Astrocyte (in vitro differentiated cells and primary cell): ENCODE results near the gene EEF2. TPM values are rescaled to one million over a fixed set of nuclear protein-coding genes. Genes with fewer than 3 reads are reported as not detected.
"Not testable (repeated sequence)": the region's sequence is repeated elsewhere in the genome, so short reads cannot be mapped to it uniquely, and the experiment has no call there.

Experiments
- DNase-seq: peaks from one replicate; pipeline ENCODE4 v3.0.0-alpha.2; 2010; ENCODE audit warnings: low read depth
- FAIRE-seq: peaks from 2 replicates; lab custom pipeline; 2011; peaks lifted over from hg19 to GRCh38; lab: Jason Lieb, UNC
- H2AFZ ChIP-seq: 2 replicates; pipeline ENCODE4 v1.6.0; 2012; ENCODE audit warnings: low read depth, low read length, inconsistent platforms
- H3K27ac ChIP-seq: 2 replicates; pipeline ENCODE4 v1.5.1; 2011; ENCODE audit warnings: low read depth, low read length, inconsistent platforms
- H3K27me3 ChIP-seq: 2 replicates; pipeline ENCODE4 v1.6.0; 2011; ENCODE audit warnings: low read length, inconsistent platforms; ENCODE audit not compliant: insufficient read depth
- H3K36me3 ChIP-seq: 2 replicates; pipeline ENCODE4 v1.5.1; 2011; ENCODE audit warnings: low read length, inconsistent platforms; ENCODE audit not compliant: insufficient read depth
- H3K4me1 ChIP-seq: 2 replicates; pipeline ENCODE4 v1.5.1; 2011; ENCODE audit warnings: low read length, inconsistent platforms; ENCODE audit not compliant: insufficient read depth
- H3K4me2 ChIP-seq: 2 replicates; pipeline ENCODE4 v1.6.0; 2012; ENCODE audit warnings: low read length, inconsistent platforms
- H3K4me3 ChIP-seq: 2 replicates; pipeline ENCODE4 v1.5.1; 2011; ENCODE audit warnings: low read depth, mild to moderate bottlenecking, low read length, inconsistent platforms; ENCODE audit not compliant: insufficient read depth
- H3K79me2 ChIP-seq: 2 replicates; pipeline ENCODE4 v1.6.0; 2012; ENCODE audit warnings: mild to moderate bottlenecking, low read length, inconsistent platforms; ENCODE audit not compliant: insufficient read depth
- H3K9ac ChIP-seq: 2 replicates; pipeline ENCODE4 v1.6.0; 2012; ENCODE audit warnings: mild to moderate bottlenecking, low read length, inconsistent platforms
- H3K9me3 ChIP-seq: 2 replicates; pipeline ENCODE4 v1.5.1; 2012; ENCODE audit warnings: low read depth, mild to moderate bottlenecking, low read length, inconsistent platforms; ENCODE audit not compliant: insufficient read depth
- H4K20me1 ChIP-seq: 2 replicates; pipeline ENCODE4 v1.6.0; 2012; ENCODE audit warnings: low read length, inconsistent platforms; ENCODE audit not compliant: insufficient read depth
- H3K27ac Mint-ChIP-seq: one replicate; pipeline ENCODE4 v1.8.0; 2021; ENCODE audit warnings: mild to moderate bottlenecking, mixed read lengths; ENCODE audit not compliant: unreplicated experiment
- H3K27me3 Mint-ChIP-seq: one replicate; pipeline ENCODE4 v1.8.0; 2021; ENCODE audit warnings: low read depth, mixed read lengths; ENCODE audit not compliant: unreplicated experiment
- H3K36me3 Mint-ChIP-seq: one replicate; pipeline ENCODE4 v1.8.0; 2021; ENCODE audit warnings: low read depth, mixed read lengths; ENCODE audit not compliant: unreplicated experiment
- H3K4me1 Mint-ChIP-seq: one replicate; pipeline ENCODE4 v1.8.0; 2021; ENCODE audit warnings: low read depth, mixed read lengths; ENCODE audit not compliant: unreplicated experiment
- H3K4me3 Mint-ChIP-seq: one replicate; pipeline ENCODE4 v1.8.0; 2021; ENCODE audit warnings: mild to moderate bottlenecking, moderate library complexity, mixed read lengths; ENCODE audit not compliant: unreplicated experiment
- H3K9me3 Mint-ChIP-seq: one replicate; pipeline ENCODE4 v1.8.0; 2021; ENCODE audit warnings: mild to moderate bottlenecking, mixed read lengths; ENCODE audit not compliant: unreplicated experiment
- EZH2 ChIP-seq: IDR thresholded peaks from 2 replicates; pipeline ENCODE4 v1.6.1; 2012; ENCODE audit warnings: mild to moderate bottlenecking, low read length, inconsistent platforms; ENCODE audit not compliant: insufficient read depth
- total RNA-seq: library from RNA; stranded (reverse); gene quantifications from 2 replicates; pipeline ENCODE4 v1.2.1, GENCODE V29; 2021
- TF ChIP-seq, protein P1 (sequence below): IDR thresholded peaks from 2 replicates; pipeline ENCODE4 v1.5.1; 2011; ENCODE audit warnings: low read depth, mild to moderate bottlenecking, inconsistent platforms, low read length, moderate library complexity; ENCODE audit not compliant: insufficient read depth

Gene EEF2
- total RNA-seq, 1 donor from 2014 or later: 2,739 TPM

GRCh38 chr19:3945838-3946237 is 39.4 kb downstream of the EEF2 start:
- Mint-ChIP-seq H3K4me1 (no peaks in the 10 kb centered on the region), H3K36me3 (peaks cover 8% of the 10 kb centered on the region), H3K4me3 (no peak overlapping the region), H3K9me3 (peaks cover 4% of the 10 kb centered on the region), H3K27me3 (peaks cover 1% of the 10 kb centered on the region), H3K27ac (no peak overlapping the region)
- Histone ChIP-seq H4K20me1 (peaks cover 4% of the 10 kb centered on the region), H2AFZ (no peak overlapping the region), H3K79me2 (no peaks in the 10 kb centered on the region), H3K27me3 (no peaks in the 10 kb centered on the region), H3K4me3 (no peak overlapping the region), H3K9ac (no peak overlapping the region), H3K4me1 (no peaks in the 10 kb centered on the region), H3K9me3 (no peaks in the 10 kb centered on the region), H3K4me2 (no peak overlapping the region), H3K36me3 (no peaks in the 10 kb centered on the region), H3K27ac (no peak overlapping the region)
- FAIRE-seq (no peak), DNase-seq (no peak)
- TF ChIP-seq, protein P1, sequence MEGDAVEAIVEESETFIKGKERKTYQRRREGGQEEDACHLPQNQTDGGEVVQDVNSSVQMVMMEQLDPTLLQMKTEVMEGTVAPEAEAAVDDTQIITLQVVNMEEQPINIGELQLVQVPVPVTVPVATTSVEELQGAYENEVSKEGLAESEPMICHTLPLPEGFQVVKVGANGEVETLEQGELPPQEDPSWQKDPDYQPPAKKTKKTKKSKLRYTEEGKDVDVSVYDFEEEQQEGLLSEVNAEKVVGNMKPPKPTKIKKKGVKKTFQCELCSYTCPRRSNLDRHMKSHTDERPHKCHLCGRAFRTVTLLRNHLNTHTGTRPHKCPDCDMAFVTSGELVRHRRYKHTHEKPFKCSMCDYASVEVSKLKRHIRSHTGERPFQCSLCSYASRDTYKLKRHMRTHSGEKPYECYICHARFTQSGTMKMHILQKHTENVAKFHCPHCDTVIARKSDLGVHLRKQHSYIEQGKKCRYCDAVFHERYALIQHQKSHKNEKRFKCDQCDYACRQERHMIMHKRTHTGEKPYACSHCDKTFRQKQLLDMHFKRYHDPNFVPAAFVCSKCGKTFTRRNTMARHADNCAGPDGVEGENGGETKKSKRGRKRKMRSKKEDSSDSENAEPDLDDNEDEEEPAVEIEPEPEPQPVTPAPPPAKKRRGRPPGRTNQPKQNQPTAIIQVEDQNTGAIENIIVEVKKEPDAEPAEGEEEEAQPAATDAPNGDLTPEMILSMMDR: no peak

DNA sequence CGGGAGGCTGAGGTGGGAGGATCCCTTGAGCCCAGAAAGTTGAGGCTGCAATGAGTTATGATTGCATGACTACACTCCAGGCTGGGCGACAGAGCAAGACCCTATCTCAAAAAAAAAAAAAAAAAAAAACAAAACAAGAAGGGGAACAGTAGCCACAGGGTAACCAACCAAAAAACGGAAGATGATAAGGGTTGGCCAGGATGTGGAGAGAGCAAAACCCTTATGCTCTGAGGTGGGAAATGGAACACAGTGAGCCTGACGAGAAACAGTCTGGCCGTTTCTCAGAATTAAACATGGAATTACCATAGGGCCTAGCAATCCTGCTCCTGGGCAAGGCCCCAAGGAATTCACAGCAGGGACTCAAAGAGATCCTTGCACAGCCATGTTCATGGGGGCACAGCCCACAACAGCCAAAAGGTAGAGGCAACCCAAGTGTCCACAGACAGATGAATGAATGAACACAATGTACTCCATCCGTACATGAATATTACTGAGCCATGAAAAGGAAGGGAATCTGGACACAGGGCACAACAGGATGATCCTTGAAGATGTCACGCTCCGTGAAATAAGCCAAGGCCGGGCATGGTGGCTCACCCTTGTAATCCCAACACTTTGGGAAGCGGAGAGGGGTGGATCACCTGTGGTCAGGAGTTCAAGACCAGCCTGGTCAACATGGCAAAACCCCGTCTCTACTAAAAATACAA is 41.1 kb downstream of the EEF2 start:
- TF ChIP-seq, protein P1: no peak
- TF ChIP-seq EZH2: no peak
- Histone ChIP-seq H3K4me3 (no peak overlapping the region), H3K36me3 (no peaks in the 10 kb centered on the region), H3K79me2 (no peaks in the 10 kb centered on the region), H2AFZ (no peak overlapping the region), H3K27ac (no peak overlapping the region), H3K9ac (no peak overlapping the region), H3K4me1 (no peaks in the 10 kb centered on the region), H3K9me3 (no peaks in the 10 kb centered on the region), H4K20me1 (no peaks in the 10 kb centered on the region), H3K4me2 (no peak overlapping the region), H3K27me3 (no peaks in the 10 kb centered on the region)
- no peaks in the 10 kb centered on the region for H3K4me1 Mint-ChIP-seq
- no peak overlapping the region for H3K27ac Mint-ChIP-seq
- peaks cover 4% of the 10 kb centered on the region for H3K9me3 Mint-ChIP-seq
- H3K36me3 Mint-ChIP-seq: peaks cover 8% of the 10 kb centered on the region
- DNase-seq (no peak), FAIRE-seq (no peak)
- H3K27me3 Mint-ChIP-seq: peaks cover 1% of the 10 kb centered on the region
- H3K4me3 Mint-ChIP-seq: no peak overlapping the region

DNA sequence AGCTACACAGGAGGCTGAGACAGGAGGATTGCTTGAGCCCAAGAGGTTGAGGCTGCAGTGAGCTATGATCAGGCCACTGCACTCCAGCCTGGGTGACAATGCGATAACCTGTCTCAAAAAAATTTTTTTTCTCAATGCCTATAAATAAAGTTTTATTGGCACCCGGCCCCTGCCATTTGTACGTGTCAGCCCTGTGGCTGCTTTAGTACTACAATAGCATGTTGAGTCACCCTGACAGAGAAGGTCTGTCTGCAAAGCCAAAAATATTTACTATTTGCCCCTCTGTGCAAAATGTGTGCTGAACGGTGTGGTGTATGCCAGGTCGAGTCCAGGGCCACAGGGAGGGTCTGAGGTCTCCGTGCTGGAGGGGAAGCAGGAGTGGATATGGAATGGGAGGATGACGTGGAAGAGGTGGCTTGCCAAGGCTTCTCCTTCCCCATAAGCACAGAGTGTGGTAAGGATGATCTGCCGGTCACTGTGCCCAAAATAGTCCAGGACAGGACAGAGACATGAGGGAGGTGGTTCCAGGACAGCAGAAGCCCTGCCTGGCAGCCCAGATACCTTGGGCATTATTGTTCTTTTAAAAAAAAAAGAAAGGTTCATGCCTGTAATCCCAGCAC is 42.4 kb downstream of the EEF2 start:
- H3K36me3 ChIP-seq: no peaks in the 10 kb centered on the region
- H3K9ac ChIP-seq: no peak overlapping the region
- no peaks in the 10 kb centered on the region for H3K4me1 Mint-ChIP-seq
- H3K4me3 Mint-ChIP-seq: no peak overlapping the region
- H3K27me3 Mint-ChIP-seq: peaks cover 1% of the 10 kb centered on the region
- peak overlapping the region; percentile 78 for H3K27ac Mint-ChIP-seq
- DNase-seq (no peak), FAIRE-seq (no peak)
- H3K9me3 Mint-ChIP-seq: peaks cover 4% of the 10 kb centered on the region
- H3K27me3 ChIP-seq: no peaks in the 10 kb centered on the region
- peaks cover 4% of the 10 kb centered on the region for H3K36me3 Mint-ChIP-seq
- H3K9me3 ChIP-seq: no peaks in the 10 kb centered on the region
- H3K4me1 ChIP-seq: no peaks in the 10 kb centered on the region
- no peak overlapping the region for H3K4me3 ChIP-seq
- no peak overlapping the region for H2AFZ ChIP-seq
- no peak overlapping the region for H3K4me2 ChIP-seq
- H3K79me2 ChIP-seq: no peaks in the 10 kb centered on the region
- H4K20me1 ChIP-seq: no peaks in the 10 kb centered on the region
- no peak overlapping the region for H3K27ac ChIP-seq
- TF ChIP-seq EZH2: no peak
- TF ChIP-seq, protein P1: no peak

- H4K20me1 ChIP-seq, H3K36me3 ChIP-seq, H3K27me3 Mint-ChIP-seq, H3K4me2 ChIP-seq, H3K4me1 ChIP-seq, H3K4me3 ChIP-seq, H3K27ac Mint-ChIP-seq, DNase-seq, H3K9me3 ChIP-seq, FAIRE-seq, H3K36me3 Mint-ChIP-seq, H3K4me1 Mint-ChIP-seq, H3K79me2 ChIP-seq, H3K9me3 Mint-ChIP-seq, H3K27ac ChIP-seq, H3K4me3 Mint-ChIP-seq, H3K9ac ChIP-seq, H2AFZ ChIP-seq: not testable (repeated sequence)
- peaks cover 13% of the 10 kb centered on the region for H3K27me3 ChIP-seq
Observed at GRCh38 chr19:3938300-3938950, 46.8 kb downstream of the EEF2 start.
